NCI-H2196 treated with DMSO at 0.1 percent for 48 hours (cell line): ENCODE results near the gene TGFB2.

Source experiments
- DNase-seq: peaks from one replicate; lab custom pipeline; 2025; ENCODE audit not compliant: unreplicated experiment; lab: John Stamatoyannopoulos, UW

TGFB2 gene

DNA sequence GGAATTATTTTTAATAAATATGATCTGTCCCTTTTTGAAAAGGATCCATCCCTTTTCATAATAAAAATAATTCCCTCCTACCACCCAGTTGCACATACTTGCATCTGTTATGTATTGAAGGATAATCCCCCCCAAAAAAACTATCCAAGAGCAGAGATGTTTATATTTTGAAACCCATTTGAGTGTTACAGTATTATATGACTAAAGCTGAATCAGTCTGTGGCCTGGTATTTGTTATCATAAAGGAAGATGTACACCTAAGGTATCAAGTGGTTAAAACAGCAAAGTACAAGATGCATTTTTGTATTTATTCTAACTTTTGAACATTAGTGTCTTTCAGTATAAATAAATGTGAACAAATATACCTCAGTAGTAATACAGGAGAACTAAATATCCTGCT is 12.7 kb upstream of the TGFB2 start:
- DNase-seq, result no peak

GRCh38 chr1:218336328-218336727 is 8.8 kb upstream of the TGFB2 start:
- no peak for DNase-seq

DNA sequence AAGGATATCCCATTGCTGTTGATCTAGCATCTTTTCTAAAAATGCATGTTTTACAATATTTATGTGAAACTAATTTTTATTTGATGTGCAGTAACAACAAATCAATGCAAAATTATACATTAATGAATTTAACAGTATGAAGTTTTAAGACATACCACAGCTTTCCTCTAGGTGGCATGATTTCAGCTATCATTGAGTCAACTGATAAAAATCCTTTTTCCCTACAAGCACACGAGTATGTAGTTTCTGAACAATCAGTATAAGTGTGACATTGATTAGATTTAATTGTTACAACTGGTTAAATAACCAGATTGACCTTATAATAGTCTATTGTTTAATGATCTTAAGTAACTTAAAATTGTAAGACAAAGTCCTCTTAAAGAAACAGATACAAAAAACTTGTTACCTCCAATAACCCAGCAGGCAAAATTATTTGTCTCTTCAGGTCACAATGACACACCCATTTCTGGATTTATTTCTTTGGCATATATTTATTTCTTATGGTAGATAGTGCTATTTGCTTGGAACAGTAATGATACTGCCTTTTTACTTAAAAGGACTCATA is 5.8 kb upstream of the TGFB2 start:
- DNase-seq, result no peak

DNA sequence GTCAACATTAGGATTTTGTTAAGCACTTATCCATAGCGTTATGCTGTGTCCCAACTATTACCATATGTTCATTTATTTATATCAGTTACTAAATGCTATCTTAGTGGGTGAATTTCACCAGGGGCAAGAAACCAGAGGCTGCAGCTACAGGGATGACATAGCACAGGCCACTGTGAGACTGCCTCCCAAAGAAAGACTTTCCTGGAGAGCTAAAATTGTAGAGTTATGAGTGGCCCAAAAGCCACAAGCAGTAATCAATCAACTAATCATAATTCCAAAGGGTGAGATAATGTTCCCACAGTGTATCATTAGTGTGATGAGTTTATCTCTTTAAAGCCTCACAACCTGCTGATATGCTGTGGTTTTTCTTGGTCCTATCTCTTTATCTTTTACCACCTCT is 3.8 kb upstream of the TGFB2 start:
- no peak for DNase-seq

- no peak for DNase-seq
These were observed 3.0 kb upstream of the TGFB2 start for GRCh38 chr1:218342091-218342490.

GRCh38 chr1:218345673-218346390 is 696 bp downstream of the TGFB2 start:
- DNase-seq, result peak; percentile 31

DNA sequence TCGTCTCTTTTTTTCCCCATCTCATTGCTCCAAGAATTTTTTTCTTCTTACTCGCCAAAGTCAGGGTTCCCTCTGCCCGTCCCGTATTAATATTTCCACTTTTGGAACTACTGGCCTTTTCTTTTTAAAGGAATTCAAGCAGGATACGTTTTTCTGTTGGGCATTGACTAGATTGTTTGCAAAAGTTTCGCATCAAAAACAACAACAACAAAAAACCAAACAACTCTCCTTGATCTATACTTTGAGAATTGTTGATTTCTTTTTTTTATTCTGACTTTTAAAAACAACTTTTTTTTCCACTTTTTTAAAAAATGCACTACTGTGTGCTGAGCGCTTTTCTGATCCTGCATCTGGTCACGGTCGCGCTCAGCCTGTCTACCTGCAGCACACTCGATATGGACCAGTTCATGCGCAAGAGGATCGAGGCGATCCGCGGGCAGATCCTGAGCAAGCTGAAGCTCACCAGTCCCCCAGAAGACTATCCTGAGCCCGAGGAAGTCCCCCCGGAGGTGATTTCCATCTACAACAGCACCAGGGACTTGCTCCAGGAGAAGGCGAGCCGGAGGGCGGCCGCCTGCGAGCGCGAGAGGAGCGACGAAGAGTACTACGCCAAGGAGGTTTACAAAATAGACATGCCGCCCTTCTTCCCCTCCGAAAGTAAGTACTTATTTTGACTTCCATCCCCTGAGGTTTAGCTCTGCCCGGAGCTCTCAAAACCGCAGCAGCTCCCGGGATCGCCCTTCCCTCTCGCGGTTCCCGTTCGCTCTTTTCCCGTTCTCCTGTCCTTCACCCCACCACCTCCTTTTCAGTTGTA is 1.5 kb downstream of the TGFB2 start:
- DNase-seq, result no peak

GRCh38 chr1:218347336-218347722 is 2.2 kb downstream of the TGFB2 start:
- DNase-seq, result no peak

GRCh38 chr1:218347723-218348627 is 2.8 kb downstream of the TGFB2 start:
- no peak for DNase-seq

- peak; percentile 22 for DNase-seq
These were observed 3.5 kb downstream of the TGFB2 start for GRCh38 chr1:218348628-218349071.

- no peak for DNase-seq
These were observed 4.4 kb downstream of the TGFB2 start for GRCh38 chr1:218349348-218350034.

DNA sequence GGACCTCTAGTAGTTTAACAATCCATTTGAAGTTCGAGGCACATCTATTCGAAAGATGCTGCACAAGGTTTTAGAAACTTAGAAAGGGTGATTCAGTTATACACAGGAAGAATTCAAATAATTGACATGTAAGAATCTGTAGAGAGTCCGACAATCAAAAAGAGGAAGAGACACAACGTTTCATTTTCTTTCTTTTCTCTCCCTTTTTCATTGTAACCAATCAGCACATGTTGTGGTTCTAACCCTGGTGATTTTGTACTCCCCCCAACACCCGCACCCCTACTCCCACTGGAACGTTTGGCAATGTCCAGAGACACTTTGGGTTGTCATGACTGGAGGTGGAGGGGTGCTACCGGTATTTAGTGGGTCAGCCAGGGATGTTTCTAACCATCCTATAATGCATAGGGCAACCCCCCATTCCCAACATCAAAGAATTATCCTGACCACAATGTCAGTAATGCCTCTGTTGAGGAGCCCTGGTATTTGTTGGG is 4.9 kb downstream of the TGFB2 start:
- DNase-seq, result no peak

GRCh38 chr1:218350801-218351266 is 5.7 kb downstream of the TGFB2 start:
- no peak for DNase-seq

DNA sequence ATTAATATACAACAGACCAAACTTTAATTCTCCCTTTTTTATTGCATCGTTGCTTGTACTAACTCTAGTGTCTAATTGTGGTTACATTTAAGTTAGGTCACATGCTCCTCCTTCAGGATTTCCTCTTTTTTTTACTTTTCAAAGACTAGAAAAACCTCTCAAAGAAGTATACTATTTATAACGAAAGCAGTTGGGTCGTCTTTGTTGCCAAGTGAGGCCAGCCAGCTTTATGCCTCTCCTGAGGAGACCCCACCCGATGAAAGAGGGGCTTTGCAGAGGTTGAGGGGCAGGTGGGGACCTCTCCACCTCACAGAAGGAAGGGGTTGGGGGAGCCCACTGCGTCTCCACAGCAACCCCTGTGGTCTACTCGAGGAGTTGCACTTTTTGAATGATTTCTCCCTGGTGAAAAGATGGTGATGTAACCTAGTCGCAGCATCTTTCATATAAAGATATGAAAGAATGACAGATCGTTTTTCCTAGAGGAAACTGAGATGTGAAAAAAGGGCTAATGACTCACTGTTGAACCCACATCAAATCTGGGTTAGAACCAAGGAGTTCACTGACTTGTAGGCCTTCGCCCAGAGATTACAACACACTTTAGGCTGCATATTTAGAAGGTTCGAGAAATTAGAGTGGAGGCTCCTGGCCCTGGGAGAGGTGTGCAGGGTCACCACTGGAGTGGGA is 6.4 kb downstream of the TGFB2 start:
- DNase-seq, result no peak

- DNase-seq, result no peak
These were observed 6.9 kb downstream of the TGFB2 start for GRCh38 chr1:218352075-218352438.

GRCh38 chr1:218353656-218354055 is 8.5 kb downstream of the TGFB2 start:
- DNase-seq, result no peak

GRCh38 chr1:218355278-218355677 is 10.1 kb downstream of the TGFB2 start:
- no peak for DNase-seq

- DNase-seq, result no peak
These were observed 12.2 kb downstream of the TGFB2 start for GRCh38 chr1:218357211-218357892.

DNA sequence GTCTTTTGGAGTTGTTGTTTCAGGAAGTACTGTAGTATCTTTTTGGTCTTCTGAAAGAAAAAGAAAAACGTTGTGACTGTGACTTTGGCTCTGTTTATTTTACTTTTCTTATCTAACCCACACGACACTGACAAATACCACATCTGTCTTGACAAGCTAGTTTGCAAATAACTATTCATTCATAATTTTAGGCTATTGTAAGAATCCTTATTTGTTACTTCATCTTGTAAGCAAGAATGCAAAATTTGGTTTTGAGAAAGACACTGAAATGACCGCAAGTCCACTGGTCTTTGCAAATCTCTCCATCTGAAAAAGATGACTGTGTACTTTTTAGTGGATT is 12.7 kb downstream of the TGFB2 start:
- DNase-seq, result no peak
